Chondrocyte (in vitro differentiated cells): Measurements from ENCODE around the gene ZNF23. TPM values are rescaled to one million over a fixed set of nuclear protein-coding genes. Genes with fewer than 3 reads are reported as not detected.
A peak's percentile ranks its signal among the peaks of the same experiment; 100 is the strongest.

ENCODE experiments used
- DNase-seq: peaks from one replicate; pipeline ENCODE4 v3.0.0; 2021; ENCODE audit warnings: mixed read lengths, low spot score
- H3K27ac Mint-ChIP-seq: one replicate; pipeline ENCODE4 v1.8.0; 2021; ENCODE audit warnings: mild to moderate bottlenecking, moderate library complexity, mixed read lengths; ENCODE audit not compliant: unreplicated experiment
- H3K27me3 Mint-ChIP-seq: 2 replicates; pipeline ENCODE4 v1.8.0; 2021; ENCODE audit warnings: low read depth, mixed read lengths
- H3K36me3 Mint-ChIP-seq: 2 replicates; pipeline ENCODE4 v1.8.0; 2021; ENCODE audit warnings: low read depth, mixed read lengths
- H3K4me1 Mint-ChIP-seq: 2 replicates; pipeline ENCODE4 v1.8.0; 2021; ENCODE audit warnings: low read depth, mild to moderate bottlenecking, mixed read lengths
- H3K4me3 Mint-ChIP-seq: one replicate; pipeline ENCODE4 v1.8.0; 2021; ENCODE audit warnings: mild to moderate bottlenecking, moderate library complexity, mixed read lengths; ENCODE audit not compliant: unreplicated experiment
- H3K9me3 Mint-ChIP-seq: 2 replicates; pipeline ENCODE4 v1.8.0; 2021; ENCODE audit warnings: low read depth, mixed read lengths
- CTCF ChIP-seq: fragments of 200-600 bp; sonication (generic); IDR thresholded peaks from 2 replicates; pipeline ENCODE4 v1.5.0; 2021; ENCODE audit warnings: antibody characterized with exemption, mild to moderate bottlenecking, moderate library complexity
- total RNA-seq: library from RNA; stranded (reverse); gene quantifications from 3 replicates; pipeline ENCODE4 v1.2.1, GENCODE V29; 2021

Gene ZNF23
- total RNA-seq, 1 donor from 2014 or later, result 10.4 TPM

- Mint-ChIP-seq H3K27me3 (peaks cover 9% of the 10 kb centered on the region), H3K4me1 (no peaks in the 10 kb centered on the region), H3K4me3 (no peak overlapping the region), H3K9me3 (no peaks in the 10 kb centered on the region), H3K36me3 (no peaks in the 10 kb centered on the region), H3K27ac (no peak overlapping the region)
- no peak for DNase-seq
- TF ChIP-seq CTCF, result no peak
Observed at GRCh38 chr16:71491054-71491453, 29.0 kb upstream of the ZNF23 start.

GRCh38 chr16:71490361-71490760, 28.3 kb upstream of the ZNF23 start:
- no peaks in the 10 kb centered on the region for H3K4me1 Mint-ChIP-seq
- H3K9me3 Mint-ChIP-seq, result no peaks in the 10 kb centered on the region
- no peak for TF ChIP-seq CTCF
- no peak overlapping the region for H3K4me3 Mint-ChIP-seq
- DNase-seq, result no peak
- H3K36me3 Mint-ChIP-seq, result no peaks in the 10 kb centered on the region
- H3K27ac Mint-ChIP-seq, result no peak overlapping the region
- H3K27me3 Mint-ChIP-seq, result peaks cover 9% of the 10 kb centered on the region

- no peaks in the 10 kb centered on the region for H3K36me3 Mint-ChIP-seq
- peaks cover 6% of the 10 kb centered on the region for H3K4me1 Mint-ChIP-seq
- TF ChIP-seq CTCF, result no peak
- no peak within 1 kb of the TSS for H3K27ac Mint-ChIP-seq
- H3K4me3 Mint-ChIP-seq, result no peak within 1 kb of the TSS
- no peaks in the 10 kb centered on the region for H3K9me3 Mint-ChIP-seq
- peaks cover 9% of the 10 kb centered on the region for H3K27me3 Mint-ChIP-seq
- no peak for DNase-seq
Observed at GRCh38 chr16:71489122-71489521, 27.1 kb upstream of the ZNF23 start, which contains the start of gene ZNF19. ZNF19 (minus strand) TSS chr16:71489324; CDS start chr16:71482114, 7,210 bp downstream.

- Mint-ChIP-seq H3K4me3 (peak overlapping the region; percentile 80), H3K27me3 (peaks cover 5% of the 10 kb centered on the region), H3K36me3 (no peaks in the 10 kb centered on the region), H3K4me1 (peaks cover 14% of the 10 kb centered on the region), H3K9me3 (no peaks in the 10 kb centered on the region), H3K27ac (peak overlapping the region; percentile 90)
- no peak for DNase-seq
- peak; percentile 25 for TF ChIP-seq CTCF
Observed at GRCh38 chr16:71484006-71484893, 22.2 kb upstream of the ZNF23 start.

- Mint-ChIP-seq H3K4me1 (peaks cover 14% of the 10 kb centered on the region), H3K27ac (no peak overlapping the region), H3K9me3 (no peaks in the 10 kb centered on the region), H3K4me3 (no peak overlapping the region), H3K36me3 (peaks cover 5% of the 10 kb centered on the region), H3K27me3 (peaks cover 5% of the 10 kb centered on the region)
- DNase-seq, result no peak
- TF ChIP-seq CTCF, result no peak
Observed at GRCh38 chr16:71482569-71482968, 20.5 kb upstream of the ZNF23 start.
